HuH-7.5 (cell line): ENCODE measurements around the gene KIF2C.
"Not testable (repeated sequence)": the region's sequence is repeated elsewhere in the genome, so short reads cannot be mapped to it uniquely, and the experiment has no call there.

Experiments
- DNase-seq: peaks from one replicate; pipeline ENCODE4 v3.0.0; 2011; ENCODE audit warnings: low spot score

The KIF2C gene

GRCh38 chr1:44798481-44799365 is 59.1 kb downstream of the KIF2C start:
- DNase-seq, result no peak

- DNase-seq, result peak; percentile 95
Measured at GRCh38 chr1:44799770-44800584, 60.3 kb downstream of the KIF2C start, which contains the start of gene PLK3. TSS of gene PLK3 (plus strand) at chr1:44800377. CDS start at chr1:44800464, 87 bp downstream.

GRCh38 chr1:44801491-44802305 is 62.1 kb downstream of the KIF2C start:
- DNase-seq, result no peak

GRCh38 chr1:44802306-44803061 is 62.8 kb downstream of the KIF2C start:
- no peak for DNase-seq

- DNase-seq, result no peak
Measured at GRCh38 chr1:44803062-44803311, 63.4 kb downstream of the KIF2C start.

GRCh38 chr1:44803312-44804095 is 63.9 kb downstream of the KIF2C start:
- DNase-seq, result no peak

GRCh38 chr1:44805311-44806024 is 65.8 kb downstream of the KIF2C start:
- DNase-seq, result no peak

- DNase-seq, result no peak
Measured at GRCh38 chr1:44806025-44806703, 66.5 kb downstream of the KIF2C start.

- DNase-seq, result no peak
Measured at GRCh38 chr1:44806704-44807363, 67.2 kb downstream of the KIF2C start, which contains the start of gene DYNLT4. TSS of gene DYNLT4 (minus strand) at chr1:44807351. CDS start at chr1:44806668, 683 bp downstream.

- peak; percentile 98 for DNase-seq
Measured at GRCh38 chr1:44807364-44808062, 67.9 kb downstream of the KIF2C start.

GRCh38 chr1:44808063-44808937 is 68.7 kb downstream of the KIF2C start, which contains the start of gene BTBD19:
TSS of gene BTBD19 (plus strand) at chr1:44808523. CDS start at chr1:44808821, 298 bp downstream.
- DNase-seq, result no peak

- DNase-seq, result no peak
Measured at GRCh38 chr1:44808938-44809917, 69.6 kb downstream of the KIF2C start.

GRCh38 chr1:44810101-44810761 is 70.6 kb downstream of the KIF2C start:
- no peak for DNase-seq

- DNase-seq, result not testable (repeated sequence)
Measured at GRCh38 chr1:44810762-44811105, 71.1 kb downstream of the KIF2C start.

- no peak for DNase-seq
Measured at GRCh38 chr1:44811234-44811633, 71.6 kb downstream of the KIF2C start.
